ENCODE results near the gene IQCH. TPM values are rescaled to one million over a fixed set of nuclear protein-coding genes. Genes with fewer than 3 reads are reported as not detected.

IQCH gene
- total RNA-seq, 2 donors from 2014 or later, result 5.8 to 9.5 TPM

GRCh38 chr15:67411486-67411885 lies 156.9 kb downstream of the IQCH start:
- no peaks in the 10 kb centered on the region for H3K4me1 ChIP-seq (replicated peaks)
- no peak overlapping the region for H3K27ac ChIP-seq
- no peaks in the 10 kb centered on the region for H3K9me3 ChIP-seq
- H3K27me3 ChIP-seq (replicated peaks; ENCODE audit: insufficient read depth), result no peaks in the 10 kb centered on the region
- no peak overlapping the region for H3K4me3 ChIP-seq
- intact Hi-C loops (cut with DNase I), result no loop called here
- no peak for TF ChIP-seq POLR2AphosphoS5 (IDR thresholded peaks at IDR 0.05)
- no peaks in the 10 kb centered on the region for H3K36me3 ChIP-seq
- DNase-seq (ENCODE audit: low spot score), result no peak

GRCh38 chr15:67413770-67414390 lies 159.3 kb downstream of the IQCH start:
- H3K9me3 ChIP-seq, result no peaks in the 10 kb centered on the region
- H3K36me3 ChIP-seq, result no peaks in the 10 kb centered on the region
- intact Hi-C loops (cut with DNase I), result no loop called here
- H3K4me1 ChIP-seq (replicated peaks), result no peaks in the 10 kb centered on the region
- 44% methylated on average over 11 of the region's 11 CpGs for WGBS
- no peak for TF ChIP-seq CTCF (IDR thresholded peaks at IDR 0.05)
- TF ChIP-seq POLR2AphosphoS5 (IDR thresholded peaks at IDR 0.05), result no peak
- no peak for TF ChIP-seq POLR2A (IDR thresholded peaks at IDR 0.05)
- DNase-seq (ENCODE audit: low spot score), result no peak
- no peaks in the 10 kb centered on the region for H3K27me3 ChIP-seq (replicated peaks; ENCODE audit: insufficient read depth)
- H3K27ac ChIP-seq, result no peak overlapping the region
- H3K4me3 ChIP-seq, result no peak overlapping the region

- WGBS, result 96% methylated on average over 7 of the region's 7 CpGs
- no peaks in the 10 kb centered on the region for H3K9me3 ChIP-seq
- no peak overlapping the region for H3K4me3 ChIP-seq
- intact Hi-C loops (cut with DNase I), result no loop called here
- H3K27me3 ChIP-seq (replicated peaks; ENCODE audit: insufficient read depth), result no peaks in the 10 kb centered on the region
- no peaks in the 10 kb centered on the region for H3K36me3 ChIP-seq
- no peak for DNase-seq (ENCODE audit: low spot score)
- no peaks in the 10 kb centered on the region for H3K4me1 ChIP-seq (replicated peaks)
- TF ChIP-seq POLR2A (IDR thresholded peaks at IDR 0.05), result no peak
- no peak for TF ChIP-seq POLR2AphosphoS5 (IDR thresholded peaks at IDR 0.05)
- no peak for TF ChIP-seq CTCF (IDR thresholded peaks at IDR 0.05)
- no peak overlapping the region for H3K27ac ChIP-seq
These were observed 160.6 kb downstream of the IQCH start for GRCh38 chr15:67415181-67415580.

GRCh38 chr15:67416891-67417290 lies 162.3 kb downstream of the IQCH start:
- Histone ChIP-seq H3K36me3 (no peaks in the 10 kb centered on the region), H3K27ac (no peak overlapping the region), H3K27me3 (replicated peaks; ENCODE audit: insufficient read depth) (no peaks in the 10 kb centered on the region), H3K9me3 (no peaks in the 10 kb centered on the region), H3K4me1 (replicated peaks) (no peaks in the 10 kb centered on the region), H3K4me3 (no peak overlapping the region)
- WGBS, result 53% methylated on average over 6 of the region's 6 CpGs
- TF ChIP-seq POLR2AphosphoS5 (IDR thresholded peaks at IDR 0.05) (no peak), POLR2A (IDR thresholded peaks at IDR 0.05) (no peak), CTCF (IDR thresholded peaks at IDR 0.05) (no peak)
- intact Hi-C loops (cut with DNase I), result no loop called here
- no peak for DNase-seq (ENCODE audit: low spot score)

GRCh38 chr15:67419705-67420104 lies 165.1 kb downstream of the IQCH start:
- DNase-seq (ENCODE audit: low spot score), result no peak
- intact Hi-C loops (cut with DNase I), result no loop called here
- no peaks in the 10 kb centered on the region for H3K9me3 ChIP-seq
- no peaks in the 10 kb centered on the region for H3K4me1 ChIP-seq (replicated peaks)
- no peak overlapping the region for H3K27ac ChIP-seq
- H3K36me3 ChIP-seq, result no peaks in the 10 kb centered on the region
- H3K4me3 ChIP-seq, result no peak overlapping the region
- H3K27me3 ChIP-seq (replicated peaks; ENCODE audit: insufficient read depth), result no peaks in the 10 kb centered on the region
- TF ChIP-seq POLR2AphosphoS5 (IDR thresholded peaks at IDR 0.05), result no peak
- TF ChIP-seq POLR2A (IDR thresholded peaks at IDR 0.05), result no peak
- TF ChIP-seq CTCF (IDR thresholded peaks at IDR 0.05), result no peak
- WGBS, result 85% methylated on average over 3 of the region's 3 CpGs
